K562 (cell line): ENCODE data around the gene CMSS1. TPM values are rescaled to one million over a fixed set of nuclear protein-coding genes. Genes with fewer than 3 reads are reported as not detected.

Experiments
- GATA2 ChIP-seq: sonication (generic); formaldehyde crosslinking; IDR thresholded peaks from 2 replicates; pipeline ENCODE4 v1.4.0; 2020; ENCODE audit warnings: mild to moderate bottlenecking, missing genetic modification reagents
- HMG20A ChIP-seq: fragments of 450-650 bp; formaldehyde crosslinking; conservative IDR thresholded peaks from 2 replicates; pipeline ENCODE4 v1.4.0; 2020; ENCODE audit warnings: mild to moderate bottlenecking, mixed read lengths
- HNRNPK ChIP-seq: fragments of 200-400 bp; formaldehyde crosslinking; IDR thresholded peaks from one replicate; pipeline ENCODE4 v1.6.1; 2018; ENCODE audit warnings: mild to moderate bottlenecking, low read depth, low read length; ENCODE audit not compliant: poor library complexity, severe bottlenecking
- RBM17 ChIP-seq: fragments of 200-400 bp; formaldehyde crosslinking; IDR thresholded peaks from 2 replicates; pipeline ENCODE4 v1.6.1; 2017; ENCODE audit warnings: low read depth, mild to moderate bottlenecking, low read length, borderline replicate concordance
- SMARCA4 ChIP-seq: fragments of 450-650 bp; IDR thresholded peaks from 2 replicates; pipeline ENCODE4 v1.6.1; 2016
- polyA plus RNA-seq, 8 experiments: library from polyadenylated mRNA; depleted of rRNA in 4 of 8; stranded (reverse) in 5 of 8; unstranded in 3 of 8; fragments of >200 nt; fragmentation: Nextera tagmentation in 2 of 8; fragmentation: Illumina TruSeq in 1 of 8; extraction: Ambion mirVana in 2 of 8; extraction: Trizol in 1 of 8; gene quantifications; 2 replicates each; pipeline versions ENCODE4 v1.2.1 to v1.2.3, GENCODE V29; 2011 to 2014; ENCODE audit warnings: inconsistent platforms in 1 of 8, missing spikeins in 1 of 8
- total RNA-seq, 7 experiments: library from RNA; depleted of rRNA in 6 of 7; stranded (reverse); fragments of >200 nt in 6 of 7; fragmentation: Illumina TruSeq in 2 of 7; extraction: Trizol in 2 of 7; gene quantifications; 2 replicates each; pipeline versions ENCODE4 v1.2.1 to v1.2.3, GENCODE V29; 2011 to 2021; ENCODE audit warnings: low replicate concordance in 1 of 7
- TF ChIP-seq, protein P1 (sequence below): fragments of 250-450 bp; sonication (Bioruptor Pico); IDR thresholded peaks from 2 replicates; pipeline ENCODE4 v1.9.0; 2021; ENCODE audit warnings: mild to moderate bottlenecking, inconsistent platforms
- TF ChIP-seq, protein P2 (sequence below): fragments of 250-450 bp; sonication (Bioruptor Pico); IDR thresholded peaks from 2 replicates; pipeline ENCODE4 v1.5.0; 2021
- TF ChIP-seq, protein P3 (sequence below): fragments of 450-650 bp; formaldehyde crosslinking; IDR thresholded peaks from 2 replicates; pipeline ENCODE4 v1.4.0; 2020; ENCODE audit warnings: mild to moderate bottlenecking, moderate library complexity
- TF ChIP-seq, protein P4 (sequence below): fragments of 200-600 bp; sonication (generic); IDR thresholded peaks from one replicate; pipeline ENCODE4 v1.6.1; 2012; ENCODE audit warnings: mild to moderate bottlenecking, low read depth, low read length, inconsistent platforms

CMSS1 gene
- total and polyA plus RNA-seq, 9 of the 15 experiments (the other 6 are each of a cell fraction or from before 2014, with no cell fraction given), result 46.9 to 109 (median 72.3) TPM

DNA sequence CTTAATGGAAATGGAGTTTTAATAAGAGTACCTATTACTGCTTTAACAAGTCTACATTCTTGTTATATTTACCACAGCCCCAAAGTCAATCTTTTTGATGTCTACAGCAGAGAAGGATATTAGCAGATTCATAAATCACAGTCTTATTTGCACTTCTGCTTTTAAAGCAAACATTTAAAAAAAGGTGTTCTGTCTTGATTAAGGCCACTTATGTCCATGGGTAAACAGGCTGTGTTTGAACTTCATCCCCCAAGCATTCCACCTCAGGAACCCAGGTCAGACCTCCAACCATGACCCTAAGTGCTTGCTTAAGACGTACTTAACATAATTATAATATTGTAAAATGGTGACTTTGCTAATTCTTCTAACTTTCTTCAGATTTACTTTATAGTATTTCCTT lies 113.4 kb downstream of the CMSS1 start (continued):
- TF ChIP-seq, protein P1, sequence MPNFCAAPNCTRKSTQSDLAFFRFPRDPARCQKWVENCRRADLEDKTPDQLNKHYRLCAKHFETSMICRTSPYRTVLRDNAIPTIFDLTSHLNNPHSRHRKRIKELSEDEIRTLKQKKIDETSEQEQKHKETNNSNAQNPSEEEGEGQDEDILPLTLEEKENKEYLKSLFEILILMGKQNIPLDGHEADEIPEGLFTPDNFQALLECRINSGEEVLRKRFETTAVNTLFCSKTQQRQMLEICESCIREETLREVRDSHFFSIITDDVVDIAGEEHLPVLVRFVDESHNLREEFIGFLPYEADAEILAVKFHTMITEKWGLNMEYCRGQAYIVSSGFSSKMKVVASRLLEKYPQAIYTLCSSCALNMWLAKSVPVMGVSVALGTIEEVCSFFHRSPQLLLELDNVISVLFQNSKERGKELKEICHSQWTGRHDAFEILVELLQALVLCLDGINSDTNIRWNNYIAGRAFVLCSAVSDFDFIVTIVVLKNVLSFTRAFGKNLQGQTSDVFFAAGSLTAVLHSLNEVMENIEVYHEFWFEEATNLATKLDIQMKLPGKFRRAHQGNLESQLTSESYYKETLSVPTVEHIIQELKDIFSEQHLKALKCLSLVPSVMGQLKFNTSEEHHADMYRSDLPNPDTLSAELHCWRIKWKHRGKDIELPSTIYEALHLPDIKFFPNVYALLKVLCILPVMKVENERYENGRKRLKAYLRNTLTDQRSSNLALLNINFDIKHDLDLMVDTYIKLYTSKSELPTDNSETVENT, result no peak
- TF ChIP-seq HNRNPK (no peak), SMARCA4 (no peak), RBM17 (no peak), GATA2 (CRISPR knock-in tag) (no peak), HMG20A (CRISPR knock-in tag) (no peak)
- TF ChIP-seq, protein P2, sequence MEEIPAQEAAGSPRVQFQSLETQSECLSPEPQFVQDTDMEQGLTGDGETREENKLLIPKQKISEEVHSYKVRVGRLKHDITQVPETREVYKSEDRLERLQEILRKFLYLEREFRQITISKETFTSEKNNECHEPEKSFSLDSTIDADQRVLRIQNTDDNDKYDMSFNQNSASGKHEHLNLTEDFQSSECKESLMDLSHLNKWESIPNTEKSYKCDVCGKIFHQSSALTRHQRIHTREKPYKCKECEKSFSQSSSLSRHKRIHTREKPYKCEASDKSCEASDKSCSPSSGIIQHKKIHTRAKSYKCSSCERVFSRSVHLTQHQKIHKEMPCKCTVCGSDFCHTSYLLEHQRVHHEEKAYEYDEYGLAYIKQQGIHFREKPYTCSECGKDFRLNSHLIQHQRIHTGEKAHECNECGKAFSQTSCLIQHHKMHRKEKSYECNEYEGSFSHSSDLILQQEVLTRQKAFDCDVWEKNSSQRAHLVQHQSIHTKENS (CRISPR knock-in tag), result no peak
- TF ChIP-seq, protein P3, sequence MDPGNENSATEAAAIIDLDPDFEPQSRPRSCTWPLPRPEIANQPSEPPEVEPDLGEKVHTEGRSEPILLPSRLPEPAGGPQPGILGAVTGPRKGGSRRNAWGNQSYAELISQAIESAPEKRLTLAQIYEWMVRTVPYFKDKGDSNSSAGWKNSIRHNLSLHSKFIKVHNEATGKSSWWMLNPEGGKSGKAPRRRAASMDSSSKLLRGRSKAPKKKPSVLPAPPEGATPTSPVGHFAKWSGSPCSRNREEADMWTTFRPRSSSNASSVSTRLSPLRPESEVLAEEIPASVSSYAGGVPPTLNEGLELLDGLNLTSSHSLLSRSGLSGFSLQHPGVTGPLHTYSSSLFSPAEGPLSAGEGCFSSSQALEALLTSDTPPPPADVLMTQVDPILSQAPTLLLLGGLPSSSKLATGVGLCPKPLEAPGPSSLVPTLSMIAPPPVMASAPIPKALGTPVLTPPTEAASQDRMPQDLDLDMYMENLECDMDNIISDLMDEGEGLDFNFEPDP, result no peak
- TF ChIP-seq, protein P4, sequence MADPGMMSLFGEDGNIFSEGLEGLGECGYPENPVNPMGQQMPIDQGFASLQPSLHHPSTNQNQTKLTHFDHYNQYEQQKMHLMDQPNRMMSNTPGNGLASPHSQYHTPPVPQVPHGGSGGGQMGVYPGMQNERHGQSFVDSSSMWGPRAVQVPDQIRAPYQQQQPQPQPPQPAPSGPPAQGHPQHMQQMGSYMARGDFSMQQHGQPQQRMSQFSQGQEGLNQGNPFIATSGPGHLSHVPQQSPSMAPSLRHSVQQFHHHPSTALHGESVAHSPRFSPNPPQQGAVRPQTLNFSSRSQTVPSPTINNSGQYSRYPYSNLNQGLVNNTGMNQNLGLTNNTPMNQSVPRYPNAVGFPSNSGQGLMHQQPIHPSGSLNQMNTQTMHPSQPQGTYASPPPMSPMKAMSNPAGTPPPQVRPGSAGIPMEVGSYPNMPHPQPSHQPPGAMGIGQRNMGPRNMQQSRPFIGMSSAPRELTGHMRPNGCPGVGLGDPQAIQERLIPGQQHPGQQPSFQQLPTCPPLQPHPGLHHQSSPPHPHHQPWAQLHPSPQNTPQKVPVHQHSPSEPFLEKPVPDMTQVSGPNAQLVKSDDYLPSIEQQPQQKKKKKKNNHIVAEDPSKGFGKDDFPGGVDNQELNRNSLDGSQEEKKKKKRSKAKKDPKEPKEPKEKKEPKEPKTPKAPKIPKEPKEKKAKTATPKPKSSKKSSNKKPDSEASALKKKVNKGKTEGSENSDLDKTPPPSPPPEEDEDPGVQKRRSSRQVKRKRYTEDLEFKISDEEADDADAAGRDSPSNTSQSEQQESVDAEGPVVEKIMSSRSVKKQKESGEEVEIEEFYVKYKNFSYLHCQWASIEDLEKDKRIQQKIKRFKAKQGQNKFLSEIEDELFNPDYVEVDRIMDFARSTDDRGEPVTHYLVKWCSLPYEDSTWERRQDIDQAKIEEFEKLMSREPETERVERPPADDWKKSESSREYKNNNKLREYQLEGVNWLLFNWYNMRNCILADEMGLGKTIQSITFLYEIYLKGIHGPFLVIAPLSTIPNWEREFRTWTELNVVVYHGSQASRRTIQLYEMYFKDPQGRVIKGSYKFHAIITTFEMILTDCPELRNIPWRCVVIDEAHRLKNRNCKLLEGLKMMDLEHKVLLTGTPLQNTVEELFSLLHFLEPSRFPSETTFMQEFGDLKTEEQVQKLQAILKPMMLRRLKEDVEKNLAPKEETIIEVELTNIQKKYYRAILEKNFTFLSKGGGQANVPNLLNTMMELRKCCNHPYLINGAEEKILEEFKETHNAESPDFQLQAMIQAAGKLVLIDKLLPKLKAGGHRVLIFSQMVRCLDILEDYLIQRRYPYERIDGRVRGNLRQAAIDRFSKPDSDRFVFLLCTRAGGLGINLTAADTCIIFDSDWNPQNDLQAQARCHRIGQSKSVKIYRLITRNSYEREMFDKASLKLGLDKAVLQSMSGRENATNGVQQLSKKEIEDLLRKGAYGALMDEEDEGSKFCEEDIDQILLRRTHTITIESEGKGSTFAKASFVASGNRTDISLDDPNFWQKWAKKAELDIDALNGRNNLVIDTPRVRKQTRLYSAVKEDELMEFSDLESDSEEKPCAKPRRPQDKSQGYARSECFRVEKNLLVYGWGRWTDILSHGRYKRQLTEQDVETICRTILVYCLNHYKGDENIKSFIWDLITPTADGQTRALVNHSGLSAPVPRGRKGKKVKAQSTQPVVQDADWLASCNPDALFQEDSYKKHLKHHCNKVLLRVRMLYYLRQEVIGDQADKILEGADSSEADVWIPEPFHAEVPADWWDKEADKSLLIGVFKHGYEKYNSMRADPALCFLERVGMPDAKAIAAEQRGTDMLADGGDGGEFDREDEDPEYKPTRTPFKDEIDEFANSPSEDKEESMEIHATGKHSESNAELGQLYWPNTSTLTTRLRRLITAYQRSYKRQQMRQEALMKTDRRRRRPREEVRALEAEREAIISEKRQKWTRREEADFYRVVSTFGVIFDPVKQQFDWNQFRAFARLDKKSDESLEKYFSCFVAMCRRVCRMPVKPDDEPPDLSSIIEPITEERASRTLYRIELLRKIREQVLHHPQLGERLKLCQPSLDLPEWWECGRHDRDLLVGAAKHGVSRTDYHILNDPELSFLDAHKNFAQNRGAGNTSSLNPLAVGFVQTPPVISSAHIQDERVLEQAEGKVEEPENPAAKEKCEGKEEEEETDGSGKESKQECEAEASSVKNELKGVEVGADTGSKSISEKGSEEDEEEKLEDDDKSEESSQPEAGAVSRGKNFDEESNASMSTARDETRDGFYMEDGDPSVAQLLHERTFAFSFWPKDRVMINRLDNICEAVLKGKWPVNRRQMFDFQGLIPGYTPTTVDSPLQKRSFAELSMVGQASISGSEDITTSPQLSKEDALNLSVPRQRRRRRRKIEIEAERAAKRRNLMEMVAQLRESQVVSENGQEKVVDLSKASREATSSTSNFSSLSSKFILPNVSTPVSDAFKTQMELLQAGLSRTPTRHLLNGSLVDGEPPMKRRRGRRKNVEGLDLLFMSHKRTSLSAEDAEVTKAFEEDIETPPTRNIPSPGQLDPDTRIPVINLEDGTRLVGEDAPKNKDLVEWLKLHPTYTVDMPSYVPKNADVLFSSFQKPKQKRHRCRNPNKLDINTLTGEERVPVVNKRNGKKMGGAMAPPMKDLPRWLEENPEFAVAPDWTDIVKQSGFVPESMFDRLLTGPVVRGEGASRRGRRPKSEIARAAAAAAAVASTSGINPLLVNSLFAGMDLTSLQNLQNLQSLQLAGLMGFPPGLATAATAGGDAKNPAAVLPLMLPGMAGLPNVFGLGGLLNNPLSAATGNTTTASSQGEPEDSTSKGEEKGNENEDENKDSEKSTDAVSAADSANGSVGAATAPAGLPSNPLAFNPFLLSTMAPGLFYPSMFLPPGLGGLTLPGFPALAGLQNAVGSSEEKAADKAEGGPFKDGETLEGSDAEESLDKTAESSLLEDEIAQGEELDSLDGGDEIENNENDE, result no peak
